ENCODE measurements around the gene RABGAP1L.
A peak's percentile ranks its signal among the peaks of the same experiment; 100 is the strongest.

The RABGAP1L gene

GRCh38 chr1:174262349-174263241 is 103.3 kb downstream of the RABGAP1L start:
- DNase-seq, result peak; percentile 53 to 59
- TF ChIP-seq GATA1 (IDR thresholded peaks at IDR 0.05; ENCODE audit: low read depth, low read length), result no peak
- TF ChIP-seq POLR2A (IDR thresholded peaks at IDR 0.05; ENCODE audit: low read length), result no peak

GRCh38 chr1:174265282-174265681 is 106.0 kb downstream of the RABGAP1L start:
- TF ChIP-seq POLR2A (IDR thresholded peaks at IDR 0.05; ENCODE audit: low read length), result no peak
- TF ChIP-seq GATA1 (IDR thresholded peaks at IDR 0.05; ENCODE audit: low read depth, low read length), result no peak
- DNase-seq, result no peak

GRCh38 chr1:174266476-174266875 is 107.2 kb downstream of the RABGAP1L start:
- DNase-seq, result no peak
- no peak for TF ChIP-seq POLR2A (IDR thresholded peaks at IDR 0.05; ENCODE audit: low read length)
- no peak for TF ChIP-seq GATA1 (IDR thresholded peaks at IDR 0.05; ENCODE audit: low read depth, low read length)

- TF ChIP-seq POLR2A (IDR thresholded peaks at IDR 0.05; ENCODE audit: low read length) (no peak), GATA1 (IDR thresholded peaks at IDR 0.05; ENCODE audit: low read depth, low read length) (no peak)
- DNase-seq, result no peak
Observed at GRCh38 chr1:174266991-174267612, 107.8 kb downstream of the RABGAP1L start.

- no peak for TF ChIP-seq GATA1 (IDR thresholded peaks at IDR 0.05; ENCODE audit: low read depth, low read length)
- no peak for TF ChIP-seq POLR2A (IDR thresholded peaks at IDR 0.05; ENCODE audit: low read length)
- no peak for DNase-seq
Observed at GRCh38 chr1:174269989-174270651, 110.8 kb downstream of the RABGAP1L start.

GRCh38 chr1:174273190-174273589 is 113.9 kb downstream of the RABGAP1L start:
- DNase-seq, result no peak
- TF ChIP-seq POLR2A (IDR thresholded peaks at IDR 0.05; ENCODE audit: low read length) (no peak), GATA1 (IDR thresholded peaks at IDR 0.05; ENCODE audit: low read depth, low read length) (no peak)

GRCh38 chr1:174273776-174274175 is 114.5 kb downstream of the RABGAP1L start:
- no peak for DNase-seq
- TF ChIP-seq POLR2A (IDR thresholded peaks at IDR 0.05; ENCODE audit: low read length), result no peak

GRCh38 chr1:174274452-174274851 is 115.1 kb downstream of the RABGAP1L start:
- DNase-seq, result no peak
- TF ChIP-seq POLR2A (IDR thresholded peaks at IDR 0.05; ENCODE audit: low read length), result no peak
- no peak for TF ChIP-seq GATA1 (IDR thresholded peaks at IDR 0.05; ENCODE audit: low read depth, low read length)

GRCh38 chr1:174274884-174275283 is 115.6 kb downstream of the RABGAP1L start:
- TF ChIP-seq POLR2A (IDR thresholded peaks at IDR 0.05; ENCODE audit: low read length) (no peak), GATA1 (IDR thresholded peaks at IDR 0.05; ENCODE audit: low read depth, low read length) (no peak)
- no peak for DNase-seq

GRCh38 chr1:174276087-174276486 is 116.8 kb downstream of the RABGAP1L start:
- TF ChIP-seq GATA1 (IDR thresholded peaks at IDR 0.05; ENCODE audit: low read depth, low read length) (no peak), POLR2A (IDR thresholded peaks at IDR 0.05; ENCODE audit: low read length) (no peak)
- no peak for DNase-seq

GRCh38 chr1:174284052-174284451 is 124.7 kb downstream of the RABGAP1L start:
- DNase-seq, result no peak
- TF ChIP-seq GATA1 (IDR thresholded peaks at IDR 0.05; ENCODE audit: low read depth, low read length) (no peak), POLR2A (IDR thresholded peaks at IDR 0.05; ENCODE audit: low read length) (no peak)

- DNase-seq, result no peak
- TF ChIP-seq POLR2A (IDR thresholded peaks at IDR 0.05; ENCODE audit: low read length), result no peak
- TF ChIP-seq GATA1 (IDR thresholded peaks at IDR 0.05; ENCODE audit: low read depth, low read length), result no peak
Observed at GRCh38 chr1:174286042-174286441, 126.7 kb downstream of the RABGAP1L start.

- no peak for DNase-seq
- TF ChIP-seq POLR2A (IDR thresholded peaks at IDR 0.05; ENCODE audit: low read length) (no peak), GATA1 (IDR thresholded peaks at IDR 0.05; ENCODE audit: low read depth, low read length) (no peak)
Observed at GRCh38 chr1:174289644-174290310, 130.5 kb downstream of the RABGAP1L start.

GRCh38 chr1:174291059-174291458 is 131.7 kb downstream of the RABGAP1L start:
- no peak for DNase-seq
- TF ChIP-seq GATA1 (IDR thresholded peaks at IDR 0.05; ENCODE audit: low read depth, low read length) (no peak), POLR2A (IDR thresholded peaks at IDR 0.05; ENCODE audit: low read length) (no peak)

Data from erythroblast (primary cell).